Measurements from ENCODE around the gene PPP1R14C.

DNA sequence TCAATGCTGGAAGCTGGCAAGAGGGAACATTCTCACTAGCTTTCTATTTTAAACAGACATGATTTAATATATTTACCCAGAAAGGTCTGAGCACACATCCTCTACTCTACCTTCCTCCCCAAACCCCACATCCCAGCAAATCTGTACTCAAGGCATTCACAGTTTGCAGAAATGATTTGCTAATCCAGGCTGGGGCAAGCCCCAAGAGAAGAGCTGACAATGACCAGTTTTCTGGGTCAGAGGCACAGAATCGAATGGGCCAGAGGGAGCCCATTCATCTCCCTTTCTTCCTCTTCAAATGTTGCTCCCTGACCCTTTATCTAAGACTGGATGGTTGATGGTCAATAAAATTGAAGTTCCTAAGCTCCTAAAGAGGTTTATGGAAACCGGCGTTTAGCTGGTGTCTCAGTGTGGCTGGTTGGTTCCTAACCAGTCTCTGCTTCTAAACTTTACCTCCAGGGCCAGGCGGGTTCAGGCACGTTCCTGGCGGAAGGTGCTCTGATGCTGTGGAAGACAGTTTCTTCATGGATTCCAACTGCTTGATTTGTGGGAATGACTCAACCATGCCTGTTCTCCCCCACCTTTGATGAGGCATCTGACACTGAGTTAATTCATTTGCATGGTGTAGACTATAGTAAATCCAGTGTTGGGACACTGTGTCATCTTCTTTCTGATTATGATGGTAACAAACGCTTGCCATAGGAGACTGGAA lies 129.6 kb downstream of the PPP1R14C start:
- TF ChIP-seq, protein P1, sequence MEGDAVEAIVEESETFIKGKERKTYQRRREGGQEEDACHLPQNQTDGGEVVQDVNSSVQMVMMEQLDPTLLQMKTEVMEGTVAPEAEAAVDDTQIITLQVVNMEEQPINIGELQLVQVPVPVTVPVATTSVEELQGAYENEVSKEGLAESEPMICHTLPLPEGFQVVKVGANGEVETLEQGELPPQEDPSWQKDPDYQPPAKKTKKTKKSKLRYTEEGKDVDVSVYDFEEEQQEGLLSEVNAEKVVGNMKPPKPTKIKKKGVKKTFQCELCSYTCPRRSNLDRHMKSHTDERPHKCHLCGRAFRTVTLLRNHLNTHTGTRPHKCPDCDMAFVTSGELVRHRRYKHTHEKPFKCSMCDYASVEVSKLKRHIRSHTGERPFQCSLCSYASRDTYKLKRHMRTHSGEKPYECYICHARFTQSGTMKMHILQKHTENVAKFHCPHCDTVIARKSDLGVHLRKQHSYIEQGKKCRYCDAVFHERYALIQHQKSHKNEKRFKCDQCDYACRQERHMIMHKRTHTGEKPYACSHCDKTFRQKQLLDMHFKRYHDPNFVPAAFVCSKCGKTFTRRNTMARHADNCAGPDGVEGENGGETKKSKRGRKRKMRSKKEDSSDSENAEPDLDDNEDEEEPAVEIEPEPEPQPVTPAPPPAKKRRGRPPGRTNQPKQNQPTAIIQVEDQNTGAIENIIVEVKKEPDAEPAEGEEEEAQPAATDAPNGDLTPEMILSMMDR (conservative IDR thresholded peaks at IDR 0.05 in 1 of 2, IDR thresholded peaks at IDR 0.05 in 1 of 2; ENCODE audit: extremely low read depth in 1 of 2, insufficient read depth in 1 of 2, low read depth in 1 of 2, low read length in 2 of 2), result no peak
- no peak for TF ChIP-seq EZH2 (IDR thresholded peaks at IDR 0.05; ENCODE audit: borderline replicate concordance, low read length)
